Transverse colon (tissue), 4 donors: ENCODE measurements around the gene CD79B. TPM values are rescaled to one million over a fixed set of nuclear protein-coding genes. Genes with fewer than 3 reads are reported as not detected.
A peak's percentile ranks its signal among the peaks of the same experiment; 100 is the strongest.
"Not testable (repeated sequence)": the region's sequence is repeated elsewhere in the genome, so short reads cannot be mapped to it uniquely, and the experiment has no call there.

Experiments used
- DNase-seq: peaks from one replicate; pipeline ENCODE4 v3.0.0-alpha.2; 2019
- H3K27ac ChIP-seq, 4 donors: fragments of 200-600 bp; sonication (generic); 2 replicates each; pipeline ENCODE4 v1.5.1; 2016 to 2018; ENCODE audit warnings: inconsistent platforms in 4 of 4
- H3K27me3 ChIP-seq: fragments of 200-600 bp; sonication (generic); 2 replicates; pipeline ENCODE4 v1.5.1; 2017; ENCODE audit warnings: inconsistent platforms
- H3K36me3 ChIP-seq, 4 donors: fragments of 200-600 bp; sonication (generic); 2 replicates each; pipeline ENCODE4 v1.5.1; 2017 to 2019; ENCODE audit warnings: inconsistent platforms in 4 of 4
- H3K4me1 ChIP-seq, 4 donors: fragments of 200-600 bp; sonication (generic); 2 replicates each; pipeline ENCODE4 v1.5.1; 2017 to 2020; ENCODE audit warnings: inconsistent platforms in 4 of 4
- H3K4me3 ChIP-seq, 4 donors: fragments of 200-600 bp; sonication (generic); 1 replicate in 1 of 4; 2 replicates in 3 of 4; pipeline versions ENCODE4 v1.5.1 to v1.6.1; 2017 to 2019; ENCODE audit warnings: inconsistent platforms in 4 of 4
- H3K9me3 ChIP-seq, 2 donors: fragments of 200-600 bp; sonication (generic); 2 replicates each; pipeline ENCODE4 v1.5.1; 2017 to 2019; ENCODE audit warnings: inconsistent platforms in 2 of 2
- WGBS, 2 donors: methylation state at CpG; one replicate each; pipeline ENCODE4 v1.1.5; 2018; ENCODE audit warnings: low coverage in 1 of 2; 5-methylcytosine and 5-hydroxymethylcytosine counted together
- in situ Hi-C, 4 donors: fragments of 200-750 bp; cut with MboI; loops; one replicate each; pipeline versions ENCODE4 v1.15.0 to v1.15.1; 2017; ENCODE audit warnings: low sequenced_read_pairs in 3 of 4, low pct_ligation_motif_present in 1 of 4, low pct_unique_long_range_greater_than_20kb in 1 of 4
- intact Hi-C: fragments of 100-400 bp; cut with DNase I; formaldehyde crosslinking; loops from one replicate; pipeline ENCODE4 v1.15.1; 2023; ENCODE audit warnings: low total_unique reads
- total RNA-seq, 4 donors: library from RNA; depleted of rRNA; stranded (reverse); fragments of >200 nt; gene quantifications; one replicate each; pipeline ENCODE4 v1.1.0, GENCODE V29; 2016
- TF ChIP-seq, protein P1 (sequence below), 5 experiments: fragments of 200-600 bp in 3 of 5; fragments of 450-650 bp in 2 of 5; sonication (generic) in 3 of 5; IDR thresholded peaks; 1 replicate in 2 of 5; 2 replicates in 3 of 5; pipeline ENCODE4 v1.5.1; 2016 to 2017; ENCODE audit warnings: antibody characterized with exemption in 5 of 5, inconsistent platforms in 3 of 5, mild to moderate bottlenecking in 2 of 5, moderate library complexity in 1 of 5

The CD79B gene
- total RNA-seq, 4 donors from 2014 or later, result 0.68 to 38.9 (median 20.0) TPM; not detected in 1

- in situ Hi-C loops, result loop anchor here in 3 of 4 donors (25.0 kb wide), 3 partner anchors 108 to 383 kb away; partner anchors contain the start of genes ERN1 (in 1 of the 3) and ICAM2 (in 1 of the 3)
- H3K27me3 ChIP-seq, result not testable (repeated sequence)
Observed at GRCh38 chr17:63904796-63905195, 27.3 kb downstream of the CD79B start.

GRCh38 chr17:63903787-63904201, 28.3 kb downstream of the CD79B start:
- H3K27me3 ChIP-seq, H3K36me3 ChIP-seq, H3K9me3 ChIP-seq, H3K4me3 ChIP-seq, H3K4me1 ChIP-seq, H3K27ac ChIP-seq, intact Hi-C loops, DNase-seq: not testable (repeated sequence)
- in situ Hi-C loops, result loop anchor here in 3 of 4 donors (25.0 kb wide), 3 partner anchors 109 to 384 kb away; partner anchors contain the start of genes ERN1 (in 1 of the 3) and ICAM2 (in 1 of the 3)
- TF ChIP-seq, protein P1, sequence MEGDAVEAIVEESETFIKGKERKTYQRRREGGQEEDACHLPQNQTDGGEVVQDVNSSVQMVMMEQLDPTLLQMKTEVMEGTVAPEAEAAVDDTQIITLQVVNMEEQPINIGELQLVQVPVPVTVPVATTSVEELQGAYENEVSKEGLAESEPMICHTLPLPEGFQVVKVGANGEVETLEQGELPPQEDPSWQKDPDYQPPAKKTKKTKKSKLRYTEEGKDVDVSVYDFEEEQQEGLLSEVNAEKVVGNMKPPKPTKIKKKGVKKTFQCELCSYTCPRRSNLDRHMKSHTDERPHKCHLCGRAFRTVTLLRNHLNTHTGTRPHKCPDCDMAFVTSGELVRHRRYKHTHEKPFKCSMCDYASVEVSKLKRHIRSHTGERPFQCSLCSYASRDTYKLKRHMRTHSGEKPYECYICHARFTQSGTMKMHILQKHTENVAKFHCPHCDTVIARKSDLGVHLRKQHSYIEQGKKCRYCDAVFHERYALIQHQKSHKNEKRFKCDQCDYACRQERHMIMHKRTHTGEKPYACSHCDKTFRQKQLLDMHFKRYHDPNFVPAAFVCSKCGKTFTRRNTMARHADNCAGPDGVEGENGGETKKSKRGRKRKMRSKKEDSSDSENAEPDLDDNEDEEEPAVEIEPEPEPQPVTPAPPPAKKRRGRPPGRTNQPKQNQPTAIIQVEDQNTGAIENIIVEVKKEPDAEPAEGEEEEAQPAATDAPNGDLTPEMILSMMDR (IDR thresholded peaks at IDR 0.05), result peak in 4 of 5 experiments; percentile 26 to 38 (median 34)
- WGBS, 2 donors, result 14 to 32% methylated on average over 3 to 5 of the region's 5 CpGs

More at GRCh38 chr17:63904796-63905195, 27.3 kb downstream of the CD79B start:
- intact Hi-C loops, H3K36me3 ChIP-seq, H3K27ac ChIP-seq, H3K9me3 ChIP-seq, H3K4me1 ChIP-seq, H3K4me3 ChIP-seq, DNase-seq: not testable (repeated sequence)
- WGBS, 2 donors, result 90% methylated on average over 4 to 8 of the region's 8 CpGs

DNA sequence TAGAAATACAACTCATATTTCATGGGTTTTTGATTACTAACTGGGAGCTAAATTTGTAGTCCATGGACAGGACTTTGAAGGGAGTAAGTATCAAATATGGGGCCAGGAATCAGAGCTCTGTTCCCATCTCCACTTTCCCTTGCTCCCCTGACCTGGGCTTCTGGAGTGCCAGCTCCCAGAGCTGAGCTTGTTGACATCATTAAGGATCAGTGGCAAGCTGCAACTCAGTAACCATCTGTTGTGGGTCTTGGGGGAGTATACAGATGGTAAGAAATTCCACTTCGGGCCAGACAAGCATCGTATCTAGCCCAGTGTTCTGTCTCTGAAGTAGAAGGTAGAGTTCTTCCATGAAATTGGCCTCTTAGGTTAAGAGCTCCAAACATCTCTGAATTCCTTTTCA, 30.2 kb downstream of the CD79B start:
- 80 to 95% methylated on average over 1 to 2 of the region's 2 CpGs for whole genome bisulfite sequencing, 2 donors
- H3K36me3 ChIP-seq, H3K27ac ChIP-seq, H3K4me1 ChIP-seq, intact Hi-C loops, H3K4me3 ChIP-seq, DNase-seq, H3K9me3 ChIP-seq, H3K27me3 ChIP-seq: not testable (repeated sequence)
- in situ Hi-C loops, result loop anchor here in 3 of 4 donors (25.0 kb wide), 3 partner anchors 110 to 385 kb away; partner anchors contain the start of genes ERN1 (in 1 of the 3) and ICAM2 (in 1 of the 3)

GRCh38 chr17:63898899-63899798, 33.0 kb downstream of the CD79B start:
- DNase-seq, in situ Hi-C loops, H3K27me3 ChIP-seq, H3K4me3 ChIP-seq, H3K4me1 ChIP-seq, H3K9me3 ChIP-seq, H3K27ac ChIP-seq, H3K36me3 ChIP-seq, intact Hi-C loops: not testable (repeated sequence)
- WGBS, 2 donors, result 60 to 93% methylated on average over 1 to 6 of the region's 6 CpGs

GRCh38 chr17:63896524-63897354, 35.4 kb downstream of the CD79B start, which contains the start of gene CSH1:
TSS of gene CSH1 (minus strand) at chr17:63896574. CDS start at chr17:63896511, 63 bp downstream.
- WGBS, 2 donors, result 91% methylated on average over 10 of the region's 14 CpGs; no CpG with 5 or more reads in 1 of the 2 donors
- intact Hi-C loops, in situ Hi-C loops, H3K4me3 ChIP-seq, H3K4me1 ChIP-seq, H3K9me3 ChIP-seq, H3K27me3 ChIP-seq, DNase-seq, H3K27ac ChIP-seq, H3K36me3 ChIP-seq: not testable (repeated sequence)

DNA sequence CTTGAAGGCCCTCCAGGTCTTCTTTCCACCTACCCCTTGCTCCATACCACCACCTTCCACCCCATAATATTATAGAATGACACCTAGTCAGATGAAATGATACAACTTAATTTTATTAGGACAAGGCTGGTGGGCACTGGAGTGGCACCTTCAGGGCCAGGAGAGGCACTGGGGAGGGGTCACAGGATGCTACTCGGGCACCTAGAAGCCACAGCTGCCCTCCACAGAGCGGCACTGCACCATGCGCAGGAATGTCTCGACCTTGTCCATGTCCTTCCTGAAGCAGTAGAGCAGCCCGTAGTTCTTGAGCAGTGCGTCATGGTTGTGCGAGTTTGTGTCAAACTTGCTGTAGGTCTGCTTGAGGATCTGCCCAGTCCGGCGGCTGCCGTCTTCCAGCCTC, 37.3 kb downstream of the CD79B start:
- H3K9me3 ChIP-seq, H3K36me3 ChIP-seq, H3K4me3 ChIP-seq, H3K27me3 ChIP-seq, in situ Hi-C loops, intact Hi-C loops, DNase-seq, H3K4me1 ChIP-seq, H3K27ac ChIP-seq: not testable (repeated sequence)
- WGBS, 2 donors, result 95% methylated on average over 10 of the region's 10 CpGs; no CpG with 5 or more reads in 1 of the 2 donors

DNA sequence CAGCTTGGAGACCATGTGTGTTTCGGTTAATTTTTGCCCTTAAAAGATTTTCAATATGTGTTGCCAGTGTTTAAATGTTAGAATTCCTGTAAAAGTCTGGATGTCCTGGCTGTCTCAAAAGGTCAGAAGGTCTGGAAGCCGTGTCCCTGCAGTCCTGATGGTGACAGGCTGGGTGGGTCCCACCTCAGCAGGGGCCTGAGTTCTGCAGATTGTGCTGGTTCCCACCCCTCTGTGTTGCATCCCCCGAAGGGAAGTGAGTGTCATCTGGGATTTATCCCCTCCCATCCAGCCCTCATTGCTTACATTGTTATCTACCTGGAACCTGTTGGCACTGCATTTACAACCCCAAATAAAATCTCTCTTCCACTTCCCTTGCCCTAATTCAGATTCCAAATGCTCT, 38.1 kb downstream of the CD79B start:
- H3K4me1 ChIP-seq, DNase-seq, intact Hi-C loops, H3K36me3 ChIP-seq, H3K27ac ChIP-seq, in situ Hi-C loops, H3K4me3 ChIP-seq, H3K27me3 ChIP-seq, H3K9me3 ChIP-seq: not testable (repeated sequence)
- whole genome bisulfite sequencing, 2 donors, result 63% methylated on average over 2 of the region's 3 CpGs; no CpG with 5 or more reads in 1 of the 2 donors

DNA sequence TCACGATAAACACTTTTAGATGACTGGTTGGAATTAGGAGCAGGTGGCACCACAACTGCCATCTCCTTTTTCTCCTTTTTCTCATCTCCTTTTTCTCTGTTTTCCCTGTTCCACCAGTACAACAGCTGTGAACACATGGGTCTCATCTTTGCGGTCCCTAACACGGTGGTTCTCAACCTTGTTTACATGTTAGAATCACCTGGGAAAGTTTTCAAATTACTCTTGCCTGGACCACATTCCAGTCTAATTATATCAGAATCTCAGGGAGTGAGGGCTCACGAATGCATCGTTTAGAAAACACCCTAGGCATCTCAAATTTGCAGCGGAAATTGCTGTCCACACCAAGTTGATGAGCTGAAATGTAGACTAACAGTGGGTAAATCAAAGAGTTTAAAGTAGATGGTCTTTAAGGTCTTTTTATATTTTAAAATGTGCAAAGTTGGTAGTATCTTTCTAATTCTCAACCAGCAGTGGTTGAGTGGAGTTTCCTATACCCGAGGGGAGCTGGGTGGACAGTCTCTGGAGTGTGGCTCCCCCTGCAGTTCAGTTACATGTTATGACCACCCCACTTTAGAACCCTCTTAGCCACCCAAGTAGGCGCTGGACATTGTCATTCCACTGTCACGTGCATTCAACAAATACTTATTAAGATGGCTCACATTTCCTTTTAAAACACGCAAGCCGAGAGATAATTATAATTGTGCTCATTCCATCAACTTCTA, 39.7 kb downstream of the CD79B start:
- intact Hi-C loops, H3K4me3 ChIP-seq, H3K36me3 ChIP-seq, H3K27me3 ChIP-seq, DNase-seq, H3K9me3 ChIP-seq, H3K27ac ChIP-seq, H3K4me1 ChIP-seq, in situ Hi-C loops: not testable (repeated sequence)
- WGBS, 2 donors, result 67 to 76% methylated on average over 9 to 11 of the region's 11 CpGs
